GM19463 (cell line): ENCODE data around the gene FNDC1.

Source experiments
- ATAC-seq: cut with Tn5 transposase; IDR thresholded peaks from one replicate; pipeline ENCODE4 v1.9.1; 2021; ENCODE audit warnings: mild to moderate bottlenecking, moderate library complexity; ENCODE audit not compliant: unreplicated experiment

The FNDC1 gene

DNA sequence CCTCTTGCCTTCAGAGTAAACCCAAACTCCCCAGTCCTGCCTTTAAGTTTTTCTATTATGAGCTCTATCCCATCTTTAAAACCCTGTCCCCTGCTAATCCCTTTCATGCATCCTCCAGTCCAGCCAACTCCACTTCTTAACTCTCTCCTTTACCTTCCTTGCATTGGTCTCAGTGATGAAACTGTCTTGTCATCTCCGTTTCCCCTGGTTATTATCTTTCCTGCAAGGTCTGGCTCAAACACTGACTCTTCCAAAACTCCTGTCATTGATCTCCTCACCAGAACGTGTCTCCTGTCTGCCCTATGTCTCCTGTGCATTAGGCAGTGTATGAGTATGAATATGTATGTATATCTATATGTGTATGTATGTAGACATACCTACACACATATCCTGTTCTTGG is 11.8 kb upstream of the FNDC1 start:
- no peak for ATAC-seq

DNA sequence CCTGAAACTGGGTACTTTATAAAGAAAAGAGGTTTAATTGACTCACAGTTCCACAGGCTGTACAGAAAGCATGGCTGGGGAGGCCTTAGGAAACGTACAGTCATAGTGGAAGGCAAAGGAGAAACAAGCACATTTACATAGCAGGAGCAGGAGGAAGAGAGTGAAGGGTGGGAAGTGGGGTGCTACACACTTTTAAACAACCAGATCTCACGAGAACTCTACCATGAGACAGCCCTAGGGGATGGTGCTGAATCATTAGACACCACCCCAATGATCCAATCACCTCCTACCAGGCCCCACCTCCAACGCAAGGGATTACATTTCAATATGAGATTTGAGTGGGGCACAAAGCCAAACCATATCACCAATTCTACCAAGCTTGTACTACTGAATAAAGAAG is 7.4 kb upstream of the FNDC1 start:
- no peak for ATAC-seq

DNA sequence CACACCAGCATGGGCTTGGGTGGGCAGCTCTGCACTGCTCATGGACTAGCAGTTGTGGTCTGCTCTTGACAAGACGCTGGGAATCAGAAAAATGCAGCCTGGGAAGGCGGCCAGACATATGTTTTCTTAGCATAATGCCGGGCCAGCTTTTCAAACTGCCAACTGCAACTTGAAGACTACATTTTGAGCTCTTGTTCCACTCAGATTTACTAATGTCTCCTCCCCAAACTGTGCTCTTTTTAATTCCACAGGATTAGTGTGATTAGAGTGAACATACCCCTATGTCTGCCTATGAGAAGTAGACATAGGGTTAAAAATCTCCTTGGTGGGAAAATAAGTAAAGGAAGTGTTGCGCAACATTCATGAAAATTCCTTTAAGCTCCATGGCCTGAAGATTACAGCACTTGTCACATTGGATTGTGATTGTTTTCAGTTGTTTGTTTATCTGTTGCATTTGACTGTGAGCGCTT is 5.3 kb upstream of the FNDC1 start:
- ATAC-seq, result no peak

DNA sequence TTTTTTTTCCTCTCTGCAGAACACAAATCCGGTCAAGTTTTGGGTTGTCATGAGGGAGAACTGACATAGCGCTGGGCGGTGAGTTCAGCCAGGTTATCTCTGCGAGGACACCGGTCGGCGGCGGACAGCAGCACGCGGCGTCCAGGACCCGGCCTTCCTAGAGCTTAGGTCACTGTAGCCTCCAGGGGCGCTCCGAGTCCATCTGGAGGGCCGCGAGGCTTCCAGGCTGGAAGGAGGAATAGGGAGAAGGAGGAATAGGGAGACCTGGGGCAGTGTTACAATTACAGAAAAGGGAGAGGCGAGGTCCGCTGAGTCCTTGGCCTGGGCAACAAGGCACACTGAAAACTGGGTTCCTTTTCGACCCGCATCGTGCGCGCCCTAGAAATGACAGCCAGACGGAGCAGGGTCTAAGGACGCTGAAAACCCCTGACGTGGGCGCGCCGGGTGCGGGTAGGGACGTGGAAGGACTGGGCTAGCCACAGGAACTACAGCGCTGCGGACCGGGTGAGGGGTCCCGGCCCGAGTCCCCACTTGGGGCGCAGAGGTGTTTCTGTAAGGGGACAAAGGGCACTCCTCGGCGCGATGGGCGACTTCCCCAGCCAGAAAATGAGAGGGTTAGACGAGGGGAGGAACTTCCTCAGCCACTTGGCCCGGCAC is 536 bp upstream of the FNDC1 start:
- ATAC-seq, result no peak

DNA sequence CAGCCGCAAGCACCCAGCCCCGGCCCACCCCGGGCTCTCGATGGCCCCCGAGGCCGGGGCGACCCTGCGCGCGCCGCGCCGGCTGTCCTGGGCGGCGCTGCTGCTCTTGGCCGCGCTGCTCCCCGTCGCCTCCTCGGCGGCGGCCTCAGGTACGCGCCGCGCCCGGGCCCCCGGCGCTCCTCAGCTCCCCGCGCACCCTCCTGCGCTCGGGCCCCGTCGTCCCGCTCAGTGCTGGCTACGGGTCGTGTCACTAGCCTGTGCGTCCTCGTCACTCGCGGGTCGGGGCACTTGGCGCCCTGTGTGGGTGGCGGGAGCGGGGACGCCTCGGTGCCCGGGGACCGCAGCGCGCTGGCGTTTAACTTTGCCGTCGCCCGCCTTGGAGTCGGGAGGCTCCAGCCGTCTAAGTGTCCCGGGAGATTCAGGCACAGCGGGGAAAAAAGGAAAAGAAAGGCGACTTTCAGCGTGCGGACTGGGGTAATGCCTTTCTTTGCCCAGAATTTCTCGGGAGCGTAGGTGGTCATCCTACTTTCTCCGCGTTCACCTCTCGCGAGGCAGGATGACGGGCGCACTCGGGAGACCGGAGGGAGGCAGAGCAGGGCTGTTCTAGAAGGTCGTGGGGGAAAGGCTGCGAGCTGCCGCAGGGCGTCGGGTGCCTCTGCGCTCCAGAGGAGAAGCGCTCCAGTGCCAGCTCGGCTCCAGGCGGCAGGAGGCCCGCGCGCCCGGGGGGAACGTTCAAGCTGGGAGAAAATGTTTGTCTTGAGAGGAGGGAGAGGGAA is 545 bp downstream of the FNDC1 start:
- peak; percentile 32 for ATAC-seq

DNA sequence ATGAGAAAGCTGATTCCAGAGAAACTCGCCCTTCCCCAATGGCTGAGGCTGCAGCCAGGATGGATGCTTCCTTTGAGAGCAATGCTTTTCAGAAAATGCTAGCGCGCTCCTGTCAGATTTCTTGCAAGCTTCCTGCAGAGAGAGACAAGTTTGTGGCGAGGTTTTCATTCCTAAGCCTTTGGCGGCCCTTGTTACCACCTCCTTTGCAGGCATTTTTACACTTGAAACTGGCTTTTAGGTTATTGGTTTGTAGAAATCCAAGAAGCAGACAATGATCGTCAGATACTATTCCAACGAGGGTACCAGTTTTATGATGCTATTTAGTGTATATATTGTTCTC is 1.1 kb downstream of the FNDC1 start:
- no peak for ATAC-seq

DNA sequence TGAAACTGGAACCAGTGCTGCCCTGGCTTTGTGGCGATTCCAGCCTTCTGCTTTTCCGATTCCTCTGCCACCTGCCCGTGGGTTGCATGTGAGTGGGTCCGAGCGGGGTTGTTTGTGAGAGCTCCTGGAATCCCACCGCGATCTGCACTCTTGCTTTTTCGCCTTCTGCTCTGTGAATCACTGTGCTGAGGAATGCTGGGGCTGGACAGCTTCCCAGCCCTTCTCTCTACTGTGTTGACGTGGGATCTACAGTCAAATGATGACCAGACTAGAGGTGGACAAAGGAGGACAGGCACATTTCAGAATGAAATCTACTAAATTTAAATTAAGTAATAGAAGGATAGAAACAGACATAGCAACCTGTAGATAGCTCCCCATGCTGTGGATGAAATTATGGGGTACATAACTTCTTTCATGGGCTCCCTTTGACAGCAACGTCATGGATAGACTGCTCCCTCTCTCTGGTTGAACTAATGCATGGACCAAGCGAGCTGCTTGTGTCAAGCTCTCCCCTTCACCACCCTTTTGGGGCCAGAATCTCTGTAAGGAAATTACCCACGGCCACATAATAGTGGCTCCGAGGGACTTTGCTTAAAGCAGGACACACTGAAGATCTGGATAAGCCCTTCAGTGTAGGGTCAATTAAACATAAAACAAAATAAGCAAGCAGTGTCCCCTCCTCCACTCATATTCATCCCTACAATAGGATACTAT is 2.0 kb downstream of the FNDC1 start:
- no peak for ATAC-seq

DNA sequence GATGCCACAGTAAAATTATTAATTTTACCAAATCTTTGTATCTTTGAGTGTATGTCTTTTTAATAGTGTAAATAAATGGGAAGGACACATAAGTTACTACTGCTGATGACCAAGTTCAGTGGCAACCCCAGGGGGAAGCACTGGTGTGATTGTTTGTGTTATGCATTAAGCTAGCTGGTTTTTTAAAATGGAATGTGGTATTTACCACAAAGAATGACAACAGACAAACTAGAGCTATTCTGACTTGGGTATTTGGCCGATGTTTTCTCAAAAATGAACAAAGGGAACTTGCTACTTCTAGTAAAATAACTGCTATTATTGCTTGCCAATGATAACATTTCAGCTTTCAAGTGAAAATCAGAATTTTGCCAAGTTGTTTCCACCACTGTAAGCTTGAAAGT is 2.9 kb downstream of the FNDC1 start:
- no peak for ATAC-seq

DNA sequence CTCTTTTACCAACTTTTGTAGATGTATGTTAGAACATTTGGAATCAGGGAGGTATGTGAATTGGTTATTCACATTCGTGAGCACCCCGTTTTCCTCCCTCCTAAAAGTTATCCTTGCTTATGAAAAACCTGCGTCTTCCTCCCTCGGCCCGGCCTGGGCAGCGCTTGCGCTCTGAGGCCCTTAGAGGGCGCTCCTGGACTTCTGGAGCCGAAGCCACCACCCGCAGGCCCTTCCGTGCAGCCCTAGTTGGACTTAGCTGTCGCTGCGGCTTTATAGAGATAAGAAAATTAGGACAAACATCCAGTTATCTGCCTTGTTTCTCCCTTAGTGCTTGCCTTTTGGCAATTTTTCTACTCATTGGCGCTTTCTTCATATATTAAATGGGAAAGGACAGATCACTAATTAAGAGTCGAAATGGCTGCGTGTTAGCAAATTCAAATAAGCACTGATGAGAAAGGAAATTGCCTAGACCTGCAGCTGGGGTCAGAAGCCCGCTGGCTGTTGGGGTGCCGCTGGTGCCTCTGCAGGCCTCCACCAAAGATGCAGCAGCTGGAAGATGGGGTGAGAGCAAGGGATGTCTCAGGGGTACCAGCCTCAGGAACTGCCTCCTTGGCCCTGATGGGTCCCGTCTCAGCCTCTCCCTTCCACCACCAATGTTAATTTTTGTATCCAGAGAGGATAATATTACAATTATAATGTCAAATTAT is 5.2 kb downstream of the FNDC1 start:
- peak; percentile 83 for ATAC-seq

DNA sequence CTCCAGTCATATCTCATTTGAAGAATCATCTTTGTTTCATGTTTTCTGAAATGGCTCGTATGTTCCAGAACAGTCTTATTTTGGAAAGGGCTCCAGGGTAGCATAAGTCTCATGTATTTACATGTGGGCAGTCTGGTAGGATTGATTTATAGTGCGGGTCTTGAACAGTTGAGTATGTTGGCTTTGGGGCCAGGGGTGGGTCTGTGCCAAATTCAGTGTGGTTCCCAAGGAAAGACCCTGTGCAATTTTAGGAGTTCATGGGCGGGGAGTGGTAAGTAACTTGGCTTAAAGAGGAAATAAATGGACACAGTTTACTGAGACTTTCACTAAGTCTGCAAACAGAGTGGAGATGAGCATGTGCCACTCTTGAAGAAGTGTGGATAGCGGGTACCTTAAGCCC is 7.7 kb downstream of the FNDC1 start:
- ATAC-seq, result no peak

DNA sequence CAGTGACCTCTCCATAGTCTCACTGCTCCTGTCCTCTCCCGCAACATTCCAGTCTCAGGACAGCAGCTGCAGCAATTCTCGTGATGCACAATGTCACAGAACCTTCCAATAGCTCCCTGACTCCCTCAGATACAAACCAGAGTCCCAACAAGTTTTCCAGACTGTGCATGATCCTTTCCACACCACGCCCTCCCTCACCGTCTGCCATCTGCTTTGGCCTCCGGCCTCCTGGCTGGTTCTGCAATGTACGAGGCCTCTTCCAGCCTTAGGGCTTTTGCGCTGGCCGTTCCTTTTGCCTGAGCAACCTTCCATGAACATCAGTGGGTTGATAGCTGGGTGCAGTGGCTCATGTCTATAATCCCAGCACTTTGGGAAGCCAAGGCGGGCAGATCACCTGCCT is 9.6 kb downstream of the FNDC1 start:
- ATAC-seq, result no peak

DNA sequence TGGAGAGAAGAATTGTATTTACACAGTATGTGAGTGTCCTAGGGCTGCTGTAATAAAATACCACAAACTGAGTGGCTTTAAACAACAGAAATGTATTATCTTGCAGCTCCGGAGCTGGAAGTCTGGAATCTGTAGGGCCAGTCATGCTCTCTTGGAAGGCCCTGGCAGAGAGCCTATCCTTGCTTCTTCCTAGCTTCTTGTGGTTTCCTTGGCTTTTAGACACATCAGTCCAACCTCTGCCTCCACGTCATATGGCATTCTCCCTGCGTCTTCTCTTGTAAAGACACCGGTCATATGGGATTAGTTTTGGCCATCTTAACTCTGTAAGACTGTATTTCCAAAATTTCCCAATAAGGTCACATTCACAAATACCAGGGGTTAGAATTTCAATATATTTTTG is 10.8 kb downstream of the FNDC1 start:
- ATAC-seq, result no peak

DNA sequence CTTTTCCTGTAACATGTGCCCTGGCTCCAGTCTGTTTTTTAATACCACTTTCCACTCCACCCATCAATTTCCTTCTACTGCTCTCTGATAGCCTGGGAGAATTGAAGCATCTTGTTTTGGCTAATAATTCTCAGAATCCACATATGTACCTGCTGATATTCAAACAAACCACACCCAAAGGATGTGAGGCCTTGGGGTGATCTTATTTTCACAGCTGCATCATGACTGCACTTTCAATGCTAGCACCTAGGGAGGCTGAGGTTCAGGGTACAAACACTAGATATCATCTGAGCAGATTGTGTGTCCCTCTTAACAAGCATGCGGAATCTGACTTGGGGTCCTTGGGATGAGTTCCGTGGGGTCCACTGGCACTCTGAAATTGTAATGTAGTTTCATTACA is 12.7 kb downstream of the FNDC1 start:
- no peak for ATAC-seq

DNA sequence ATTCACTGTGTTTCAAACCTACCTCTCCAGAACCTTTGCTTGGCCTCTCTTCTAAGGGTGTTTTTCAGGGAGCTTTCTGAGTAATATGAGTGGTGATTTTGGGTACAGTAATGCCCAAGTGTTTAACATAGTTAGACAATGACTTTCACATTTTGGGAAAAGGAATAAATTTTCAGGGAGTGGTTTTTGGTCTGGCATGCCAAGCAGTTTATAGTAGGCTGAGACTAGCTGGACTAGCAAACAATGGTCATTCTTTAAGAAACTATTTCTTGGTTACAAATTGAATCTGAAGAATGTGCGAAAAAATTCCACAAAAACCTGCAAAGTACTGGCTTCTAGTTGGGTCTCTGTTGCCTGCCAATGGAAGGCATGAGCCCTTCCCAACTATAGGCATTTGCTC is 15.4 kb downstream of the FNDC1 start:
- ATAC-seq, result no peak

DNA sequence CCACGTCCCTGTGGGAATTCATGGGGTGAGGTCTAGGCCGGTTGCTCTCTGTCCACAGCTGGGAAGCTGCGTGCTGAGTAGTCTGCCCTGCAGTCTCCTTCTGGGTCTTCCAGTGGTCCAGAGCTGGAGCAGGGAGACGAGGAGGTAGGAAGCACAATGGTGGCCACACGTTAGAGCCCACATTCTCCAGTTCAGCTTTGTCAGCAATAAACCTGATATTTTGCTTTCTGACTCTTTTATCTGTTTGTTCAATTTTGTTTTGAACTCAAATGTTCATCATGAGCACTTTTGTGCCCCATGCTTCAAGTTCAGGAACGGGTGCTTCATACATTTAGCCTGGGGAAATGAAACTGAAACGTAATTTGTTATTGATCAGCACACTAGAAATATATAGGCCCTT is 21.3 kb downstream of the FNDC1 start:
- no peak for ATAC-seq

DNA sequence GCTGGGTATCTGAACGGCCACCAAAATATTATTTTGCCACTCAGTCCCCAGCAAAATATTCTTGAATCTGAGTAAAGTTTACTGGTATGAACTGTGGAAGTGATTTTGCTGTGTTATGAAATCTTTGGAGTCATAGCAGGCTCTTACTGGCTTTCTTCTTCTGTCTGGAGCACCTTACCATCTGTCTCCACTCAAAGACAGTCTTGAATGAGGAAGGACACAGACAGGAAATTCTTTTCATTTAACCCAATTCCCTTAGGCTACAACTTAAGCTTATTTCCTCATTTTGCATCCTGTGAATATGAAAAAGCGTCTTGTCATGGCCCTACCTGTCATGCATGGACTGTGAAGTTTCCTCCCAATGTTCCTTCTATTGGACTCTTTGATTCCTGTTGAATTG is 24.7 kb downstream of the FNDC1 start:
- ATAC-seq, result no peak

DNA sequence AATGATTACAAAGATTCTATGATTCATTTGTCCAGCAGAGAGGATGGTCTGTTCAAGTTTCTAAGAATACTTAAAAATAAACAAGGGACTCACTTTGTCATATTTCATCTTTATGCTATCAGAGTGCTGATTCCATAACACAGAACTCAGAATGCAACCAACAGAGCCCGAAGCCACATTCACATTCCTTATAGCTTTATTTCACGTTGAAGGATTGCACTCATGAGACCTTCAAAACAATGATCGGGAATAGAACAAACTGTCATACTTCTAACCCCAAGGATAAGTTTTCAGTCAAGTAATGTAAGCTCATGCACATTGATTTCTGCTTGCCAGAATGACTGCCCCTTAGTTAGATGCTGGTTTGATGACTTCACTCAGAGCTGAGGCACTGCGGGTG is 25.2 kb downstream of the FNDC1 start:
- no peak for ATAC-seq

DNA sequence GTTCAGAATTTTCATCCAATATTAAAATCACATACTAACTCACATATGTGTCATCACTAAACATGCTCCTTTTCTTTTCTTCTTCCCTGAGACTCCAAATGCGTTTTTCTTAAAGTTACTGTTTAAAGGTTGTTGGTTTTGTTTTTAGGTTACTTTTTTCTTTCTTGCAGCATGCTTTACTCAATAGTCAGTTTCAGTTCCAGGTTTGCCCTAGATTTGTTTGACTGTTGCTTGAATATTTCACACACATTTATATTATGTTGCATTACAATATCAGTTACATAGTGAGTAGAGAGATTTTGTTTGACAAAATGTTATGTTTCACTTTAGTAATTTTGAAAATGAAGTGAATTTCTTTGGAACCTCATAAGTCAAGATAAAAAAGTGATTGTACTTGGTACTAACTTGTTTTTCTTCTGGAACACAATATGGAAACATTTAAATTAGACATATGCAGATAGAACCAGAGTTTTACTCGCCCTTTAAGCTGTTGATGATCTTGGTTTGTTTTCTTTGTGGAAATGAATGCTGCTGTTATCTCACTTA is 27.3 kb downstream of the FNDC1 start:
- ATAC-seq, result no peak

DNA sequence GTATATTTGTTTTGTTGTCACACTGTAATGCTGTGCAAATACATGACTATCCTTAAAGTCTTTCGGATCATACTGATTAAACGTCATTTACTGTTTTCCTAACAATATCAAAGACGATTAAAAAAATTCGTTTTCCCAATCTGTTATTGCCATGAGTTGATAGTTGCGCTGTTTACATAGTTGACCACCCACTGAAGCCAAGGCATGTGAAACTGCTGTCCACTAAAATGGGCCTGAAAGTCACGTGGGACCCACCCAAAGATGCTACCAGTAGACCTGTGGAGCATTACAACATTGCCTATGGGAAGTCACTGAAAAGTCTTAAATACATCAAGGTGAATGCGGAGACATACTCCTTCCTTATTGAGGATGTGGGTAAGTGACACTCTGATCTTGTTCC is 28.1 kb downstream of the FNDC1 start:
- ATAC-seq, result no peak

DNA sequence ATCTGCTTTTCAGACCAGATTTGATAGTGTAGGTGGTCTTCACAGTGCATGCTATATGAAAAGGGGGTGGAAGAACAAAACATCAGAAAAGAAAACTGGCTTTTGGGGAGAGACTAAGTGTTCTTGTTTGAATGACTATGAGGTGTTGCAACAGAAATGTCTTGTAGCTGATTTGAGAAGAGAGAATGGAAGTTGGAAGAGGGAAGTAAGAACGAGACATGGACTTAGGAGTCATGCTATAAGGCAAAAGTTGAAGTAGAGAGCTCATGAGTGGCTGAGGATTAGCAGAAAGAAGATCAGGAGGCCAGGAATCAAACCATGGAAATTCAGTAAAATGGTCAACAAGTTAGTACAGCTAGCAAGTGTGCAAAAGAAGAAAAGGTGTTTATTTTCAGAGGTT is 32.1 kb downstream of the FNDC1 start:
- ATAC-seq, result no peak

DNA sequence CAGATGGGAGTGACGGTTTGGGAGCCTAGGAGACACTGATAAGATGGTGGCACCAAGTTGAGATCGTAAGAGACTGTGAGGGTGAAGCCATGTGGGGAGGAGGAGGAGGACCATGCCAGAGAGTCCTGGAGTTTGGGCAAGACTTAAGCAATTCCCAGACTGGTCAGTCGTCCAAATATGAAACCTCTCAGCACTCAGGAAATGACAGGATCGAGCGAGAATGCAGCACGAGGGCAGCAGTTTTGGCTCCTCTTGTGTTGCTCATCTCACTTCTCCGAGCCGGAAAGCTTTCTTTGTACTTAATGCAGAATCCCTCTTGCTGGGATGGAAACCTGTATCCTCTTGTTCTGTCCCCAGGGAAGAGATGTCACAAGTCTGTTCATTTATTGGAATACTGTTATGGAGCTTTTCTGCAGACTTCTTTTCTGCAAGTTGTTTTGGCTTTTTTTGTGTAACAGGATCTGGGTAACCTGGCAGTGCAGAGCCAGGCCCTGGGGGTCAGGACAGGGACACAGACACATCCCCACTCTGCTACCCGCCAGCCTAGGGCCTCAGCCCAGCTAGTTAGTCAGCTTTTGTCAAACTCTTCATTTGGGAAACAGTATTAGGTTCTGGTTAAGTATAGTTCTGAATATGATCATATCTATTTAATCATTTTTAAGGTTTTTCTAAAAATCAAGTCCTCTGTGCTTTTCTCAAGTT is 34.3 kb downstream of the FNDC1 start:
- ATAC-seq, result no peak
